ENCODE measurements around the gene WSB1. TPM values are rescaled to one million over a fixed set of nuclear protein-coding genes. Genes with fewer than 3 reads are reported as not detected.

WSB1 gene
- total RNA-seq (10 to 100 TPM; 35.3 to 42.8 (median 39.5) TPM), polyA plus RNA-seq (10 to 100 TPM; 32.4 to 53.6 (median 45.4) TPM)
- long read RNA-seq, donor 1, full-length matches to known transcripts = 5 of 12 reads
- long read RNA-seq, donor 1, partial matches to known transcripts = 3 of 12 reads
- long read RNA-seq, donor 1, other reads (novel, unspliced or antisense) = 4 of 12 reads
- long read RNA-seq, donor 2, full-length matches to known transcripts = 11 of 25 reads
- long read RNA-seq, donor 2, partial matches to known transcripts = 9 of 25 reads
- long read RNA-seq, donor 2, other reads (novel, unspliced or antisense) = 5 of 25 reads

GRCh38 chr17:27293898-27294688, at the start of gene WSB1:
Gene WSB1 (plus strand): TSS chr17:27294114. CDS start chr17:27294396, 282 bp downstream.
- TF ChIP-seq CTCF (IDR thresholded peaks at IDR 0.05) = no peak
- DNase-seq (peak; percentile 93 to 96), ATAC-seq (peak; percentile 96 to 97 (median 97))
- 0 to 1% (median 1%) methylated on average over 66 of the region's 66 CpGs for WGBS, 3 donors
- intact Hi-C loops (cut with DNase I) = loop anchor here (1.0 to 10.0 kb wide), 6 partner anchors 39 to 163 kb away; partner anchors contain the start of gene KSR1 (in 1 of the 2)
- Histone ChIP-seq H3K27ac (peak within 1 kb of the TSS; percentile 96), H3K4me3 (peak within 1 kb of the TSS; percentile 90), H3K4me1 (peaks cover 29% of the 10 kb centered on the region), H3K36me3 (ENCODE audit: insufficient read depth in 1 of 2, low read depth in 1 of 2) (no peaks in the 10 kb centered on the region), H3K9me3 (no peaks in the 10 kb centered on the region), H3K27me3 (ENCODE audit: insufficient read depth in 3 of 3, low read length in 2 of 3) (no peaks in the 10 kb centered on the region)

- ATAC-seq (peak; percentile 86 to 94 (median 90)), DNase-seq (peak; percentile 72 to 87)
- H3K9me3 ChIP-seq = no peaks in the 10 kb centered on the region
- no peaks in the 10 kb centered on the region for H3K27me3 ChIP-seq (ENCODE audit: insufficient read depth in 3 of 3, low read length in 2 of 3)
- H3K36me3 ChIP-seq (ENCODE audit: insufficient read depth in 1 of 2, low read depth in 1 of 2) = no peaks in the 10 kb centered on the region
- H3K4me3 ChIP-seq = peak overlapping the region; percentile 43
- WGBS, 3 donors = 55 to 64% (median 58%) methylated on average over 16 of the region's 16 CpGs
- TF ChIP-seq CTCF (IDR thresholded peaks at IDR 0.05) = no peak
- H3K27ac ChIP-seq = peak overlapping the region; percentile 89
- H3K4me1 ChIP-seq = peaks cover 34% of the 10 kb centered on the region
- intact Hi-C loops (cut with DNase I) = loop anchor here (1.0 to 10.0 kb wide), 5 partner anchors 48 to 250 kb away; partner anchors contain the start of genes WSB1 (in 2 of the 2) and KSR1 (in 1 of the 2)
Observed at GRCh38 chr17:27244491-27245223, 49.3 kb upstream of the WSB1 start.

GRCh38 chr17:27245230-27245696, 48.7 kb upstream of the WSB1 start:
- WGBS, 3 donors = 5 to 12% (median 6%) methylated on average over 7 of the region's 7 CpGs
- intact Hi-C loops (cut with DNase I) = loop anchor here in 1 of 2 donors (1.0 to 10.0 kb wide), 4 partner anchors 47 to 250 kb away; partner anchors contain the start of genes KSR1 and WSB1
- ATAC-seq = peak; percentile 92 to 97 (median 96)
- TF ChIP-seq CTCF (IDR thresholded peaks at IDR 0.05) = peak; percentile 66
- H3K4me3 ChIP-seq = peak overlapping the region; percentile 43
- peak; percentile 87 to 92 for DNase-seq
- H3K9me3 ChIP-seq = no peaks in the 10 kb centered on the region
- H3K27ac ChIP-seq = peak overlapping the region; percentile 89
- no peaks in the 10 kb centered on the region for H3K27me3 ChIP-seq (ENCODE audit: insufficient read depth in 3 of 3, low read length in 2 of 3)
- peaks cover 34% of the 10 kb centered on the region for H3K4me1 ChIP-seq
- no peaks in the 10 kb centered on the region for H3K36me3 ChIP-seq (ENCODE audit: insufficient read depth in 1 of 2, low read depth in 1 of 2)

GRCh38 chr17:27246537-27246936, 47.4 kb upstream of the WSB1 start:
- H3K27me3 ChIP-seq (ENCODE audit: insufficient read depth in 3 of 3, low read length in 2 of 3) = no peaks in the 10 kb centered on the region
- intact Hi-C loops (cut with DNase I) = loop anchor here in 1 of 2 donors (5.0 to 10.0 kb wide), 3 partner anchors 46 to 248 kb away; partner anchors contain the start of genes KSR1 and WSB1
- ATAC-seq = no peak
- H3K4me1 ChIP-seq = peaks cover 34% of the 10 kb centered on the region
- no peak for DNase-seq
- no peaks in the 10 kb centered on the region for H3K9me3 ChIP-seq
- no peak overlapping the region for H3K27ac ChIP-seq
- no peaks in the 10 kb centered on the region for H3K36me3 ChIP-seq (ENCODE audit: insufficient read depth in 1 of 2, low read depth in 1 of 2)
- no peak overlapping the region for H3K4me3 ChIP-seq
- no peak for TF ChIP-seq CTCF (IDR thresholded peaks at IDR 0.05)
